HG03045 (cell line): ENCODE measurements around the gene MAP3K2.

Experiments
- ATAC-seq: cut with Tn5 transposase; IDR thresholded peaks from one replicate; pipeline ENCODE4 v1.9.1; 2021; ENCODE audit warnings: mild to moderate bottlenecking, moderate library complexity; ENCODE audit not compliant: unreplicated experiment

Gene MAP3K2

DNA sequence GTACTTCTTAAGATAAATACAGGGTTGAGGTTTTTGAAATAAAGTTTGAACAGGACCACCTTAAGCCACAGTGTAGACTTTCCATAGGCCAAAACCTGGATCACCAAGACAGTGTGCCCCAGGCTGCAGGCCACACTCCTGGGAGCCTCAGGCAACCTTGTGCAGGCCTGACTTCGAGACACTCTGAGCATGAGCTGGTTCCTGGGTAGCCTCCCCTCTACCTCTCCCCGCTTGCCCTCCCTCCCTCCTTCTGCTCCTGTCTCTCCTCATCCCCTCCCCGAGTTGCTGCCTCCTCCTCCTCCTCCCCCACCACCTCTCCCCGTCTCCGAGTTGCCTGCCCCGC is 19.9 kb upstream of the MAP3K2 start:
- peak; percentile 28 for ATAC-seq

DNA sequence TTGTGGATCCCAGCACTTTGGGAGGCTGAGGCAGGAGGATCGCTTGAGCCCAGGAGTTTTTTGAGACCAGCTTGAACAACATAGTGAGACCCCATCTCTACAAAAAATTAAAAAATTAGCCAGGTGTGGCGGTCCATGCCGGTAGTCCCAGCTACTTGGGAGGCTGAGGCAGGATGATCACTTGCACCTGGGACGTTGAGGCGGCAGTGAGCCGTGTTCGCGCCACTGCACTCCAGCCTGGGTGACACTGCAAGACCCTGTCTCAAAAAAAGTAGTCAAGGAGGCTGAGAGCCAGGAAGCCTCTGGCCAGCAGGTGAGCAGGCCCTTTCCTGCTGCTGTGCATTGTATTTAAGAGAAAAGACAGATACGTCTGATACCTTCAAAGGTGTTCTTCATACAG is 19.3 kb upstream of the MAP3K2 start:
- ATAC-seq = no peak

DNA sequence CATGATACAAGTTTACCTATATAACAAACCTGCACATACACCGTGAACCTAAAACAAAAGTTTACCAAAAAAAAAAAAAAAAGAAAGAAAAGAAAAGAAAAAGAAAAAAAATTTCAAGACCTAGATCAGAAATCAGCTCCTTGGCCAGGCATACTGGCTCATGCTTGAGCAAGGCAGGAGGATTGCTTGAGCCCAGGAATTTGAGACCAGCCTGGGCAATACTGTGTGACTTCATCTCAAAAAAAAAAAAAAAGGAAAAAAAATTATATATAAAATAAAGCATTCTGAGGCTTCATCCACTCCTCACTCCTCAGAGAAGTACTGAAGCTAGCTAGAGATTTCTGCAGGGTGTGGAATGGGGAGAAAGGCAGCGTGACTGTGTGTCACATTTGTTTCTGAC is 18.7 kb upstream of the MAP3K2 start:
- no peak for ATAC-seq

DNA sequence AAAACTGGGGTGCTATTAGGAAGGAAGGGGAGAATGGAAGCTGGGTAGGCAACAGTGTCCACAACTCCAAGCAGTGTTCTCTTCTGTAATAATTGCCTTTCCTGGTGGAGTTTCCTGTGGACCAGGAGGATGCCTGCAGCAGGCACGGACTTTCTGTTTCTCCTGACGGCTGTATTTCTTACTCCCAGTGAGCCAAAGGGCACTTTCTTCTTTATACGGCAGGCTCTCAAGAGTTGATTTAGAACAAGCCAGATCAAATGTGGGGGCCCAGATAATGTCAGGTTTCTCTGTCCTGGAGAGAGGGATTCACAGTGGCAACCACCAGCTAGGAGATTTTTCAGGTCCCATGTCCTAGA is 17.5 kb upstream of the MAP3K2 start:
- no peak for ATAC-seq

DNA sequence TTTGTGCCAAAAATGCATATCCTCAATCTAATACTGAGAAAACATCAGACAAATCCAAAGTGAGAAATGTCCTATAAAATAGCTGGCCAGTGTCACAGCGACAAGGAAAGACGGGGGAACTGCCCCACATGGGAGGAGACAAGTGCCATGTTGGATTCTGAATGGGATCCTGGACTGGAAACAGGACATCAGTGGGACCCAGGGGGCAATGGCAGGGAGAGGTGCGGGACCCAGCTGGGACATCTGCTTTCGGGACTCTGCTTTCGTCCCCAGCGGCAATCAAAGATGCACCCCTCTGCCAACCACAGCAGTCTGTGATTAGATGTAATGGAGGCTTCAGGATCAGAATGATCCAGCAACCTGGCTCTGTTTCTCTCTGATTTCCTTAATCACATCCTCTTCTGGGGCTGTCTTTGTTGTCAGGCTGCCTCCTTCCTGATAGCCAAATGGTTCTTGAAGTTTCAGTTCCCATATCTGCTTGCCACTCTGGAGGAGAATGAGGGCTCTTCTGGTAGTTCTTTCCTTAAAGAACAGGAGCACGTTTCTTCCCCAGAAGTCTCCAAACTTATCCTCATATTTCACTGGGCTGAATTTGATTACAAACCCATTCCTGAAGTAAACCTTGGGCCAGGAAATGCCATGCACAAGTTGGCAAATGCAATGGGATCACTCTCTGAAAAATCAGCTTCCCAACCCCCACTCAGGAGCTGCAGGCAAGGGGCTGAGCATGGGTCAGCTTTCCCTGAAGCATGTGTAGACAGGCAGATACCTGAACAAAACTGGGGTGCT is 16.9 kb upstream of the MAP3K2 start:
- no peak for ATAC-seq

DNA sequence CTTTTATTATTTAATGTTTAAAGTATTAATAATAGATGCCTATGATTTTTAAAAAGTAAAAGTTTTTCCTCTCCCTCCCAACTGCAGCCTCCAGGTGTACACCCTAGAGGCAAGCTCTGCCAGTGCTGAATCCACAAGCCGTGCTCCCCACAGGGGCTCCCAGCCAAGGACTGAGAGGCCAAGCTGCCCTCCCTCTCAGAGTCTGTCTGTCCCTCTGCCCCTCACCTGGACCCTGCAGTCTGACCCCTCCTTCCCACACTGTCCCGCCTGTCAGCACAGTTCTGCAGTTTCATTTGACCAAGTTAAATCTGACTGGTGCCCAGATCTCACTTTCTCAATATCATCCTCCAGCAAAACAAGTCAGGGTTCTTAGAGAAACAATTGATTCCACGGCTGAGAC is 15.7 kb upstream of the MAP3K2 start:
- no peak for ATAC-seq

DNA sequence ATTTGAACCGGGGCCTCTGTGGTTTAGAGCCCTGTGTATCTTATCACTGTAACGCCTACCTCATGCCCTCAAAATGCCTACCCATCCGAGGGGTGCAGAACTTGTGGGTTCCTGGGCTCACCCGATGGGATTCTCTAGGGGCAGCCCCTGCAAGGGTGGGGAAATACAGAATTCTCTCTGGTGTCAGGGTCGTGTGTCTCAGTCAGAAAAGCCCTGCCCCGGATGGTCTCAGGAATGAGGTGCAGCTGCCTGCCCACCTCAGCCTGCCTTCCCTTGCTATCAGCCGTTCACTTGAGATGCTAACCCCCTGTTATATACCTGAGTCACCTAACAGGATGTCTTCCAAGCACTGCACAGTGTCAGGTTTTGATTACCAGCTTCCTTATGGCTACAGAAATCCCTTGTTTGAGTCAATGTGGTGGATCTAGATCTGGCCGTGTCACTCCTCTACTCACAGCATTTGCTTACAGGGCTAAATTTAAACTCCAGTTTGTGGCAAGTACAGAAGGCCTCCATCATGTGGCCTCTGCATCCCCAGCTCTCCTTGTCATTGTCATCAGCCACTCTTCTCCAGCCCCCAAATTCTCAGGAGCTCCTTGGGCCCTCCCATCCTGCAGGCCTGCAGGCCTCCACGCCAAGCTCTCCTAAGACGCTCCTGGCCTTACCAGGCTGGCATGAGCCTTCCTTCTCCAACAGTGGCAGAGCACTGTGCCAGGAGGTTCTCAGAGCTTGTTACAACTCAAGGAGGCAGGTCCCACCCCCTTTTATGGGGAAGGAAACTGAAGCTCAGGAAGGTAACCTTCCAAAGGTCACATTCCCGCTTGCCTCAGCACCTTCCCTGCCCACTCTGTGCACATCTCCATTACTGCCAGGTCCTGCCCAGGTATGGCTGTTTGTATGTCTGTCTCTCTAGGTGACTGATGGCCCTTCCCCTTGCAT is 14.3 kb upstream of the MAP3K2 start:
- ATAC-seq = no peak

DNA sequence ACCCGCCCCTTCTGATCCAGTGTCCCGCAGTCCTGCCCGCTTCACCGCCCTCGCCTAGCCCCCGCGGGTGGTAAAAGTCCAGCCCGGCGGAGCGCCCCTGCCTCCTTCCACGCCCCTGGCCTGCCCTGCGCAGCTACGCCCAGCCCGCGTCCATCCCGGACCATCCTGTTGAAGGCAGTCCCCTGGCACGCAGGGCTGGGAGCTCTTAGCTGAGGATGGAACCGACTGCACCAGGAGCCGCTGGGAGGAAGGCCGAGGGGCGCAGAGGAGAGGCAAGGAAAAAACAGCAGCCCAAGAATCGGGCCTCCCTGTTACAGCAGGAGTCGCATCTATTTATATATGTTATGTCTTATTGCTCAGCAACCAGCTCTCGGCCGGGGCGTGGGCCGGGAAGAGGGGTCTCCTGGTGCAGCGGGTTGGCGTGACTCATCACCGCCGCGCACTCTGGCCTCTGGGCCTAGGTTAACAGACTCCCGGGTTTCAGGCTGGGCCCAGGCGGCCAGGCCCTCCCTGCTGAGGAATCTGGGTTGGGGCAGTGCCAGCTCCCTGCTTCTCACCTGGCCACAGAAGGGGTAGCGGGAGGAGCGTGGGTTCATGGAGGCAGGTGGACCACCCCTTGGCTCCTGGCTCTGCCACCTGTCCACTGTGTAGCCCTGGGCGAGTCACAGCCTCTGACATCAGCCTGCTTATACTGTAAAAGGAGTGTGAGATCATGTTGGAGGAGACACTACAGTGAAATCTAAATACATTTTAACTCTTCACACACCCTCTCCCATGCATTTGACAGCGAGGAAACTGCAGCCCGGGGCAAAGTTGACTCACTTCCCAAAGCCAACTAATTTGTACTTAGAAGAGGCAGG is 13.4 kb upstream of the MAP3K2 start:
- ATAC-seq = no peak

DNA sequence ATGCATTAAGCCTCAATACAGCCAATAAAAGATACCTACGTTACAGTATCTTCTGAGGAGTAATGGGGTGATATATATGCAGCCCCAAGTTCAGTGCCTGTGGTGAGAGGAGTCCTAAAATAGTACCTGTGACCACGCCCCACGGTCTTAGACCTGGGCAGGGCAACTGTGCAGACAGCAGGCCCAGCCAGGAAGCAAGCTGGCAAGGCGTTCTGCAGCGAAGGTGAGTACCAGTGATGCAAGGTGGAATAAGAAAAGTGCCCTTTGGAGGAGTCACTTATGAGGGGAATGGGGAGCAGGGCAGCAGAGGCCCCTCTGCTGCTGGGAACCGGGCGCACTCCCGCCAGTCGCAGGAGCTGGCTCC is 12.7 kb upstream of the MAP3K2 start:
- no peak for ATAC-seq

DNA sequence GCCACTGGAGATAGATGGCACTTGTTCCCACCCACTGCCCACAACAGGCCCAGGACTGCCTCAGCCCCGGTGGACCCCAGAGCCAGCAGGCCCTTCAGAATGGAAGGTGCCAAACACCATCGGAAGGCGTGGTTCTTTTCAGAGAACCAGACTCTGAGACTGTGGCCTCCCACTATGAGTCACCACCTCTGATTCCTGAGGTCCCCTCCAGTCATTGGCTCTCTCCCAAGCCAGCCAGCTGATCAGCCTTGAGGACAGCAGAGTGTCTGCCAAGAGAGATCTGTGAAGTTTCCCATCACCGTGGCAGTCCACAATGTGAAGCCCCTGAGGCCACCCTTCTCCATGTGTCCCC is 10.4 kb upstream of the MAP3K2 start:
- peak; percentile 93 for ATAC-seq

DNA sequence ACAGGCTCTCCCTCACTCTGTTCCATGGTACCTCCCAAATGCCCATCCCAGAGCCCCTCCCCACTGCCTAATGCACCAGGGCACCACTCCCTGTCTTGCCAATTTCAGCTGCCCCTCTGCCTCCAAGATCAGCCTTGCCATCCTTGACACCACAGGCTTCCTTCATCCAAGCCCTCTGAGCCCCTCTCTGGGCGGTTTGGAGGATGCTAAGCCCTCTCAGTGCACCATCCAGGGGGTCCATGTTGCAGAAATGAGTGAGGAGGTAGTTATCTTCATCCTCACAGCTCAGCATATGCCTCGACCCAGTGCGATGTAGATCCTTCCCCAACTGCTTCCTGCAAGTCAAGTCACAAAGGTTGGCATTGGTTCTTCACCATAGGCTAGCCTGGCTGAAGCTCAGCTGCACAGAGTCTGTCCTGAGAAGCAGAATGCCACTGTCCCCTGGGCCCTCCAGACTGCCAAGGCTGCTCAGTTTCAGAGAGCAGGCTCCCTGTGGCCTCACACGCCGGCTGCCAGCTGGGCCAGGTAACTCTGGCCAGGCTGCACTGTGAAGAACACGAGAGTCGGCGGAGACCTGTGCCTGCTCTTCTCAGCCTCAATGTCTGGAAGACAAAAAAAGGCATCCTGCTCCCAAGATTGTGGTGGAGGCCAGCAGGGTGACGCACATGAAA is 9.9 kb upstream of the MAP3K2 start:
- no peak for ATAC-seq

DNA sequence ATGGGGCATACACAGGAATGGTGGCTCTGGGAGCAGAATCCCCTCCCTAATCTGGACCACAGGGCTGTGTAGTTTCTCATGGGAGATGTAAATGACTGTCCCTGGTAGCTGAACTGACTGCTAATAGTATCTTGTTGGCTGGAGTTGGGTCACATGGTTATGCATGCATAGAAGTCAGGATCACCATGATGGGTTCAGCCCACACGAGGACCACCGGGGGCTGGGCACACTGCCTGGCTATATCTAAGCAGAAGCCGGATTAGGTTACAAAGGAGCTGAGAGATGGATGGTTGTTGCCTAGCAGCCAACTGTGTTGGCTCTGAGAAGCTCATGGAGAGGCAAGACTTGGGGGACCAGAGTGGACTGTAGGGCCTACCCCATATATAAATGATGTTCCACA is 6.7 kb upstream of the MAP3K2 start:
- no peak for ATAC-seq

DNA sequence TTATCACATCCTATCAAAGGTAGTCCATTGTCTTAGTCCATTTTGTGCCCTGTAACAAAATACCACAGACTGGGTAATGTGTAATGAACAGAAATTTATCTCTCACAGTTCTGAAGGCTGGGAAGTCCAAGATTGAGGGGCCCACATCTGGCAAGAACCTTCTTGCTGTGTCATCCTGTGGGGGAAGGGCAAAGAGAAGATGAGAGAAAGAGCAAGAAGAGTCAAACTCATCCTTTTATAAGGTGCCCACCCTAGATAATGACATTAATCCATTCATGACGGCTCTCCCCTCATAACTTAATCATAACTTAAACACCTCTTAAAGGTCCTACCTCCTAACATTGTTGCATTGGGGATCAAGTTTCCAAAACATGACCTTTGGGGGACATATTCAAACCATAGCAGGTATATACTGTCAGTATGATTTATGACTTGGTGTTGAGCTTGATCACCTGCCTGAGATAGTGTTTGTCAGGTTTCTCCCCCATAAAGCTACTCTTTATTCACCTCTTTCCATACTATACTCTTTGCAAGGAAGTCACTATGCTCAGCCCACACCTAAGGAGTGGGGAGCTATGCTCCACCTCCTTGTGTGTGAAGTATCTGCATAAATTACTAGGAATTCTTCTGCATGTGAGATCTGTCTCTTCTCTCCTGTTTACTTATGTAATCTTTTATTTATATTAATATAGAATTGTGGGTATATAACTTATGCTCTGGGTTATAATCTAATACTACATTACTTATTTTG is 5.2 kb upstream of the MAP3K2 start:
- no peak for ATAC-seq

DNA sequence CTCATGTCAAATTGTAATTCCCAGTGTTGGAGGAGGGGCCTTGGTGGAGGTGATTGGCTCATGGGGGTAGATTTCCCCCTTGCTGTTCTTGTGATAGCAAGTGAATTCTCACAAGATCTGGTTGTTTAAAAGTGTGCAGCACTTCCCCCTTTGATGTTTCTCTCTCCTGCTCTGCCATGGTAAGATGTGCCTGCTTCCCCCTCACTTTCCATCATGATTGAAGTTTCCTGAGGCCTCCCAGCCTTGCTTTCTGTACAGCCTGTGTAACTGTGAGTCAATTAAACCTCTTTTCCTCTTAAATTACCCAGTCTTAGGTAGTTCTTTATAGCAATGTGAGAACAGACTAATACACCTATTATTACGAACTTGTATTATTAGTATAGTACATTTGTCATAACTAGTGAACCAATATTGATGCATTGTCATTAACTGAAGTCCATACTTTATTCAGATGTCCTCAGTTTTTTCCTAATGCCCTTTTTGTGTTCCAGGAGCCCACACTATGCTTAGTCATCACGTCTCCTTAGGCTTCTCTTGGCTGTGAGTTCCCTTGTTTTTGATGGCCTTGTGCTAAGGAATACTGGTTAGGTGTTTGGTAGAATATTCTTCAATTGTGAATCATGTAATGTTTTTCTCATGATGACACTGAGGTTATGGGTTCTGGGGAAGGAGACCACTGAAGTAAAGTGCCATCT is 4.5 kb upstream of the MAP3K2 start:
- ATAC-seq = no peak

DNA sequence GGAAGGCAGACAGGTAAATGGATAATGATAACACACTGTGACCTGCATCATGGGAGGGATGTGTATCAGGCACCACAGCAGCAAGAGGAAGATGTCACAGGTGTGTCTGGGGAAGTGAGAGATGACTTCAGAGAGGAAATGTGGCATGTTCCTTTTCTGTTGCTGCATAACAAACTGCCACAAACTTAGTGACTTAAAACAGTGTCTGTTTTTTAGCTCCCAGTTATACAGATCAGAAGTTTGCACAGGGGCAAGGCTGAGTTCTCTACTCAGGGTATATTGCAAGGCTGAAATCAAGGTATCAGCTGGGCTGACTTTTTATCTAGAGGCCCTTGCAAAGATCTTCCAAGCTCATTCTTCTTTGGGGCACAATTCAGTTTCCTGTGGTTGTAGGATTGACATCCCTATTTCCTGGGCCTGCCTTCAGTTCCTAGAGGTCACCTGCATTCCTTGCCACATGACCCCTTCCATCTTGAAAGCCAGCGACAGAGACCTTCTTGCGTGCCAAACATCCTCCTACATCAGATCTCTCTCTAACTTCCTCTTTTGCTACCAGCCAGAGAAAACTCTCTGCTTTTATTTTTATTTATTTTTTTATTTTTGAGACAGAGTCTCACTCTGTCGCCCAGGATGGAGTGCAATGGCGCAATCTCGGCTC is 2.1 kb upstream of the MAP3K2 start:
- ATAC-seq = no peak

DNA sequence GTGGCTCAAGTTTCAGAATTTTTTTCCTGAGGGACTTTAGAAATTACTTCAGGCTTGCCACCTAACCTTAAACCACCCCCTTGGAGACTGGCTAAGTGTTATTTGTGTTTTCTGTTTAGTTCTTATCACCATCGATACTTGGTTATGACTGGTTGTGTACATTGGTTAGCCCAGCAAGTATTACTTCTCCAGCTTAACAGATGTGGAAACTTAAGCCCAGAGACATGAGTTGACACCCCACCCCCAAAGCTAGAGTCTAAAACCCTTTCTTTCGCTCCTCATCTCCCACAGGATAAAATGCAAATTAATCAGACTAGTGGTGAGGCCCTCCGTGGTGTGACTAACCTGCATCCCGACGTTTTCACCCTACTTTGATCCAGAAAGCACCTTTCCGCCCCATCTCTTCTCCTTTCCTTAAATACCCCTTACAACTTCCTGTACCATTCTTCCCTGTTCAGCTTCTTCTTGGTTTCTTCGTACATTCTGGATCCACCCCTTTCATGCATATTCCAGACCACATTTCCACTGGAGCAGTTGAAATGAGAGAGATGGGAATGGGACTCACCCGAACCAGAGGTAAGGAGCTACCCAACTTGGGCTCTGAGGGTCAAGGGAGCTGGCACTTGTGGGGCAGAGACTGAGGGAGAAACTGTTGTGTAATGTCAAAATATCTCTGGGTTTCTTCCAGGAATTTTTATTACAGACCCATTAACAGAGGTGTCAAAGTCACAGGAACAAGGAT is 819 bp upstream of the MAP3K2 start:
- ATAC-seq = peak; percentile 5

DNA sequence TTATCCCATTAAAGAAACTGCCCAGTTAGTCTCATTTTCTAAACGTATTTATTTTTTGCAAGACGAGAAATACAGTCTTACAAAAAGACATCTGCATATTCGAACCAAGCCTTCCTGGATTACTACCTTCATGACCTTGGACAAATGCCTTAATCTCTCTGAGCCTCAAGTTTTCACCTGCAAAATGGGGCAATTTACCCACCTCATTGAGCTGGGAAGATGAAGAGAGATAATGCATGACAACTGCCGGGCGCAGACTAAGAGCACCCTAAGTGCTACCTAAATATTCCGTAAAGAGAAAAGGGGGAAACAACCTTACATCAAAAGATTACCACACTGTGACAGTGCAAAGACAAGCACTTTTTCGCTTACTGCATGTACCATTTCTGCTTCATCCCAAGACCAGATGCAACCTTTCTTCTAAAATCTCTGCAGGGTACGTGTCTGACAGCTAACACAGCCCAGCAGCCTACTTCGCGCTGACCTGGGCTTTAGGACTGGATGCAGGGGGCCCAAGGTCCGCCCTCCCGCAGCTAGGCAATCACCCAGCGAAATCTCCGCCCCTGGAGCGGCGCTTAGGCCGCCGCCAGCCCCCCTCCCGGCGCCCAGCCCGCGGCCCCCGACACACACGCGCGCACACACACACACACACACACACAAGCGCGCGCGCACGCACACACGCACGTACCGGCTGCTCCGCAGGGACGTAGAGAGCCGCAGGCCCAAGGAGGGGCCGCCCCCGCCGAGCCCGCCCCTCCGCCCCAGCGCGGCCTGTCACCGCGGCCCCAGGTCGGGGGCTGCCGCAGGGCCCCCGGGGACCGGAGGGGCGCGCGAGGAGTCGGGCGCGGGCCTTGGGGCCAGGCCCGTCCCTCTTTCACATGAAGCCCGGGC is 766 bp downstream of the MAP3K2 start:
- peak; percentile 67 for ATAC-seq

DNA sequence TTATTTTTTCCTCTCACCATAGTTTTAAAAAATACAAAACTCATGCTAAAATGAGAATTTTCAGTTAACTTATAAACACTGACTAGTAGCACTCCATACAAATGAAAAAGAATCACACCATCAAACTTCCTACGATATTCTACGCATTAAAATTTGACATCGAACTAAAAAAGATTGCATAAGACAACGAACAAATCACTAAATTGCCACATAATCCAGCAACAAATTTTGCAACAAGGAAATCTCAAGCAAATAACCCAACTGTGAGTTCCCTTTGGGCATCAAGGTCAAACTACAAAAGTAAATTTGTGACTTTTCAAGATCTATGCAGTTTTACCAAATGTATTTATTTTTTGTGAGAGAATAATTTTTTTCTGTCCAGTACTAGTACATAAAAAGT is 1.5 kb downstream of the MAP3K2 start:
- no peak for ATAC-seq
